Prostate gland (tissue), 2 donors: ENCODE data around the gene HOXA4.

ENCODE experiments used
- POLR2A ChIP-seq: fragments of 450-650 bp; IDR thresholded peaks from one replicate; pipeline ENCODE4 v1.6.1; 2016; ENCODE audit warnings: antibody characterized with exemption, mild to moderate bottlenecking
- POLR2AphosphoS5 ChIP-seq: sonication (generic); formaldehyde crosslinking; IDR thresholded peaks from one replicate; pipeline ENCODE4 v1.6.1; 2017; ENCODE audit warnings: antibody characterized with exemption
- TF ChIP-seq, protein P1 (sequence below), 4 experiments: fragments of 200-600 bp in 2 of 4; fragments of 450-650 bp in 2 of 4; sonication (generic) in 2 of 4; IDR thresholded peaks; 1 replicate in 3 of 4; 2 replicates in 1 of 4; pipeline ENCODE4 v1.5.1; 2016 to 2019; ENCODE audit warnings: antibody characterized with exemption in 4 of 4, mild to moderate bottlenecking in 2 of 4, moderate library complexity in 2 of 4

DNA sequence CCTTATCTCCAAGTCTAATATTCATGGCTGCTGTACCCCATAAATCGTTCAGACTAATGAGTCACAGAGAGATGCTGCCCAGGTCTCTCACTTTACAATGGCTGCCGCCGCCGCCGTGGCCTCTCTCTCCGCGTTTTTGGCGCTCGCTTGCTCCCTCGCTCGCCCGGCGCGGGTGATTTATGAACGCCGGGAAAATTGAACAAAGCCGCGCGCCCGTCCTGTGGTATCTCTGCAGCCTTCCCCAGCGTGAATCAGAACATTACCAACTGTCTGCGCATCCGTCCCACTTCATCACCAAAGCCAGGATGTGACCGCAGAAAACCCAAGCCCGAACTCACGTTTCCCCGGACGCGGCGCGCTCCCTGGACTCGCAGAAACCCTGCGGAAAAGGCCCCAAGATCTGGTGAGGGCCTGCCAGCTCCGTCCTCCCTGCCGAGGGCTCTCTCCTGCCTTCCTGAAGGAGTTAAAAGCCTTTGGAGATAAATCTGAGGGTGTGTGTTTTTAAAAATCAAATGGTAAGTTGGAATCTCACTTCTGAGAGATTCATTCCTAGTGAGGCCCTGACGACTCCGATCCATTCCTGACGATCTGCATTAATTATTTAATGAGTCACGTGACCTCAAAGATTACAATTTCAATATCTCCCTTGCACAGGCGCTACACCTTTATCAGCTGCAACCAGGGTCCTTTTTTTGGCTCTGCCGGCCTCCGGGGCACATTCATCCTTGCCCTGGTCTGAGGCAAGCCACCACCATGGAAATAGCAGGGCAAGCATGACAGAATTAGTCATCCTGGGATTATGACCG is 6.3 kb downstream of the HOXA4 start:
- TF ChIP-seq, protein P1, sequence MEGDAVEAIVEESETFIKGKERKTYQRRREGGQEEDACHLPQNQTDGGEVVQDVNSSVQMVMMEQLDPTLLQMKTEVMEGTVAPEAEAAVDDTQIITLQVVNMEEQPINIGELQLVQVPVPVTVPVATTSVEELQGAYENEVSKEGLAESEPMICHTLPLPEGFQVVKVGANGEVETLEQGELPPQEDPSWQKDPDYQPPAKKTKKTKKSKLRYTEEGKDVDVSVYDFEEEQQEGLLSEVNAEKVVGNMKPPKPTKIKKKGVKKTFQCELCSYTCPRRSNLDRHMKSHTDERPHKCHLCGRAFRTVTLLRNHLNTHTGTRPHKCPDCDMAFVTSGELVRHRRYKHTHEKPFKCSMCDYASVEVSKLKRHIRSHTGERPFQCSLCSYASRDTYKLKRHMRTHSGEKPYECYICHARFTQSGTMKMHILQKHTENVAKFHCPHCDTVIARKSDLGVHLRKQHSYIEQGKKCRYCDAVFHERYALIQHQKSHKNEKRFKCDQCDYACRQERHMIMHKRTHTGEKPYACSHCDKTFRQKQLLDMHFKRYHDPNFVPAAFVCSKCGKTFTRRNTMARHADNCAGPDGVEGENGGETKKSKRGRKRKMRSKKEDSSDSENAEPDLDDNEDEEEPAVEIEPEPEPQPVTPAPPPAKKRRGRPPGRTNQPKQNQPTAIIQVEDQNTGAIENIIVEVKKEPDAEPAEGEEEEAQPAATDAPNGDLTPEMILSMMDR (IDR thresholded peaks at IDR 0.05): no peak
- TF ChIP-seq POLR2AphosphoS5: no peak
- TF ChIP-seq POLR2A: no peak
